ENCODE measurements around the gene SLC39A10. TPM values are rescaled to one million over a fixed set of nuclear protein-coding genes. Genes with fewer than 3 reads are reported as not detected.

Gene SLC39A10
- total and polyA plus RNA-seq, 2 donors (not counting 1 experiment from before 2014, with no cell fraction given): 18.6 to 99.3 TPM

- no peak overlapping the region for H3K4me3 Mint-ChIP-seq
- Histone ChIP-seq H3K27ac (ENCODE audit: low read length in 2 of 2) (no peak overlapping the region), H3K9ac (ENCODE audit: low read length) (no peak overlapping the region), H3K36me3 (replicated peaks in 1 of 2; ENCODE audit: control extremely low read depth in 1 of 2, control insufficient read depth in 1 of 2, extremely low read depth in 1 of 2, insufficient read depth in 2 of 2, low read length in 1 of 2) (no peaks in the 10 kb centered on the region), H4K20me1 (ENCODE audit: control insufficient read depth, insufficient read depth, low read length, poor library complexity, severe bottlenecking) (no peaks in the 10 kb centered on the region), H3K79me2 (ENCODE audit: control insufficient read depth, insufficient read depth, low read length) (peaks cover 5% of the 10 kb centered on the region), H3K4me2 (replicated peaks; ENCODE audit: low read depth, low read length, poor library complexity, severe bottlenecking) (peak overlapping the region; percentile 5), H3K27me3 (replicated peaks in 1 of 4; ENCODE audit: control extremely low read depth in 1 of 4, control insufficient read depth in 3 of 4, insufficient read depth in 4 of 4, low read length in 3 of 4) (no peaks in the 10 kb centered on the region), H3K4me3 (ENCODE audit: control extremely low read depth in 1 of 5, extremely low read depth in 1 of 5, insufficient read depth in 1 of 5, low read depth in 2 of 5, low read length in 4 of 5) (no peak overlapping the region), H2AFZ (ENCODE audit: insufficient read depth, low read depth, low read length, poor library complexity, severe bottlenecking) (no peak overlapping the region), H3K4me1 (ENCODE audit: control insufficient read depth in 2 of 2, insufficient read depth in 2 of 2, low read length in 2 of 2) (peaks cover 16 to 18% of the 10 kb centered on the region in 2 donors), H3K9me3 (ENCODE audit: control extremely low read depth in 1 of 3, control insufficient read depth in 2 of 3, insufficient read depth in 1 of 3, low read length in 2 of 3) (peaks cover 0 to 3% (median 0%) of the 10 kb centered on the region in 3 donors)
- CTCF ChIA-PET: interaction anchor here (1.1 to 1.9 kb wide), 2 partner anchors 18 to 143 kb away, joined by 4 to 5 read pairs; no protein-coding TSS in a partner anchor
- whole genome bisulfite sequencing (ENCODE audit: insufficient coverage): 79% methylated on average over 3 of the region's 5 CpGs
- no peaks in the 10 kb centered on the region for H3K27me3 Mint-ChIP-seq
- peaks cover 31% of the 10 kb centered on the region for H3K4me1 Mint-ChIP-seq
- ATAC-seq (ENCODE audit: low read depth) (no peak), DNase-seq (no peak)
- no peaks in the 10 kb centered on the region for H3K9me3 Mint-ChIP-seq (ENCODE audit: insufficient read depth)
- TF ChIP-seq EZH2 (IDR thresholded peaks at IDR 0.05; ENCODE audit: borderline replicate concordance, insufficient read depth, low read depth, low read length, poor library complexity, severe bottlenecking) (no peak), CTCF (IDR thresholded peaks at IDR 0.05) (no peak)
- intact Hi-C loops (cut with micrococcal nuclease): loop anchor here (2.0 to 5.0 kb wide), 2 partner anchors 17 to 35 kb away; no protein-coding TSS in a partner anchor
- H3K27ac Mint-ChIP-seq: no peak overlapping the region
- POLR2A ChIA-PET: no interaction called here
These were observed 14.9 kb upstream of the SLC39A10 start for GRCh38 chr2:195642027-195642678.

GRCh38 chr2:195642679-195643068, 14.4 kb upstream of the SLC39A10 start:
- CTCF ChIA-PET: interaction anchor here (1.9 kb wide), 1 partner anchor 17 kb away, joined by 4 read pairs; no protein-coding TSS in a partner anchor
- H3K4me2 ChIP-seq (replicated peaks; ENCODE audit: low read depth, low read length, poor library complexity, severe bottlenecking): peak overlapping the region; percentile 5
- WGBS (ENCODE audit: insufficient coverage): no CpG with 5 or more reads among the region's 1 CpG

More at GRCh38 chr2:195642679-195643068, 14.4 kb upstream of the SLC39A10 start:
- Mint-ChIP-seq H3K27ac (no peak overlapping the region), H3K4me3 (no peak overlapping the region), H3K4me1 (peaks cover 34% of the 10 kb centered on the region), H3K27me3 (no peaks in the 10 kb centered on the region), H3K9me3 (ENCODE audit: insufficient read depth) (no peaks in the 10 kb centered on the region)
- Histone ChIP-seq H3K4me1 (ENCODE audit: control insufficient read depth in 2 of 2, insufficient read depth in 2 of 2, low read length in 2 of 2) (peaks cover 22 to 23% of the 10 kb centered on the region in 2 donors), H3K27me3 (replicated peaks in 1 of 4; ENCODE audit: control extremely low read depth in 1 of 4, control insufficient read depth in 3 of 4, insufficient read depth in 4 of 4, low read length in 3 of 4) (no peaks in the 10 kb centered on the region), H3K36me3 (replicated peaks in 1 of 2; ENCODE audit: control extremely low read depth in 1 of 2, control insufficient read depth in 1 of 2, extremely low read depth in 1 of 2, insufficient read depth in 2 of 2, low read length in 1 of 2) (no peaks in the 10 kb centered on the region), H3K4me3 (ENCODE audit: control extremely low read depth in 1 of 5, extremely low read depth in 1 of 5, insufficient read depth in 1 of 5, low read depth in 2 of 5, low read length in 4 of 5) (no peak overlapping the region), H4K20me1 (ENCODE audit: control insufficient read depth, insufficient read depth, low read length, poor library complexity, severe bottlenecking) (no peaks in the 10 kb centered on the region), H3K9me3 (ENCODE audit: control extremely low read depth in 1 of 3, control insufficient read depth in 2 of 3, insufficient read depth in 1 of 3, low read length in 2 of 3) (peaks cover 0 to 1% (median 0%) of the 10 kb centered on the region in 3 donors), H3K27ac (ENCODE audit: low read length in 2 of 2) (no peak overlapping the region), H3K9ac (ENCODE audit: low read length) (no peak overlapping the region), H3K79me2 (ENCODE audit: control insufficient read depth, insufficient read depth, low read length) (peaks cover 5% of the 10 kb centered on the region), H2AFZ (ENCODE audit: insufficient read depth, low read depth, low read length, poor library complexity, severe bottlenecking) (no peak overlapping the region)
- ATAC-seq (ENCODE audit: low read depth) (no peak), DNase-seq (no peak)
- no peak for TF ChIP-seq CTCF (IDR thresholded peaks at IDR 0.05)
- no peak for TF ChIP-seq EZH2 (IDR thresholded peaks at IDR 0.05; ENCODE audit: borderline replicate concordance, insufficient read depth, low read depth, low read length, poor library complexity, severe bottlenecking)
- intact Hi-C loops (cut with micrococcal nuclease): loop anchor here (2.0 to 5.0 kb wide), 2 partner anchors 16 to 35 kb away; no protein-coding TSS in a partner anchor
- POLR2A ChIA-PET: no interaction called here
